HFF-Myc (cell line): Measurements from ENCODE around the gene PRICKLE2.

ENCODE experiments used
- DNase-seq: peaks from one replicate; pipeline ENCODE4 v3.0.0-alpha.2; 2011; ENCODE audit warnings: low read depth; ENCODE audit errors: extremely low read depth
- H3K4me3 ChIP-seq: replicated peaks from 2 replicates; pipeline ENCODE4 v1.5.1; 2011; ENCODE audit warnings: low read depth, mild to moderate bottlenecking, control low read depth, low read length
- TF ChIP-seq, protein P1 (sequence below): IDR thresholded peaks from 2 replicates; pipeline ENCODE4 v1.5.1; 2012; ENCODE audit warnings: mild to moderate bottlenecking, low read depth, low read length, control low read depth; ENCODE audit errors: missing control alignments

Gene PRICKLE2

GRCh38 chr3:64167868-64168267 lies 57.4 kb downstream of the PRICKLE2 start:
- no peak overlapping the region for H3K4me3 ChIP-seq
- TF ChIP-seq, protein P1, sequence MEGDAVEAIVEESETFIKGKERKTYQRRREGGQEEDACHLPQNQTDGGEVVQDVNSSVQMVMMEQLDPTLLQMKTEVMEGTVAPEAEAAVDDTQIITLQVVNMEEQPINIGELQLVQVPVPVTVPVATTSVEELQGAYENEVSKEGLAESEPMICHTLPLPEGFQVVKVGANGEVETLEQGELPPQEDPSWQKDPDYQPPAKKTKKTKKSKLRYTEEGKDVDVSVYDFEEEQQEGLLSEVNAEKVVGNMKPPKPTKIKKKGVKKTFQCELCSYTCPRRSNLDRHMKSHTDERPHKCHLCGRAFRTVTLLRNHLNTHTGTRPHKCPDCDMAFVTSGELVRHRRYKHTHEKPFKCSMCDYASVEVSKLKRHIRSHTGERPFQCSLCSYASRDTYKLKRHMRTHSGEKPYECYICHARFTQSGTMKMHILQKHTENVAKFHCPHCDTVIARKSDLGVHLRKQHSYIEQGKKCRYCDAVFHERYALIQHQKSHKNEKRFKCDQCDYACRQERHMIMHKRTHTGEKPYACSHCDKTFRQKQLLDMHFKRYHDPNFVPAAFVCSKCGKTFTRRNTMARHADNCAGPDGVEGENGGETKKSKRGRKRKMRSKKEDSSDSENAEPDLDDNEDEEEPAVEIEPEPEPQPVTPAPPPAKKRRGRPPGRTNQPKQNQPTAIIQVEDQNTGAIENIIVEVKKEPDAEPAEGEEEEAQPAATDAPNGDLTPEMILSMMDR = no peak
- no peak for DNase-seq

GRCh38 chr3:64167351-64167750 lies 57.9 kb downstream of the PRICKLE2 start:
- TF ChIP-seq, protein P1 = no peak
- H3K4me3 ChIP-seq = no peak overlapping the region
- no peak for DNase-seq

GRCh38 chr3:64166584-64167162 lies 58.6 kb downstream of the PRICKLE2 start:
- no peak for DNase-seq

GRCh38 chr3:64164349-64164748 lies 60.9 kb downstream of the PRICKLE2 start:
- DNase-seq = no peak
- no peak overlapping the region for H3K4me3 ChIP-seq
- TF ChIP-seq, protein P1 = no peak

More at GRCh38 chr3:64166584-64167162, 58.6 kb downstream of the PRICKLE2 start:
- TF ChIP-seq, protein P1 = peak; percentile 30
- H3K4me3 ChIP-seq = no peak overlapping the region

DNA sequence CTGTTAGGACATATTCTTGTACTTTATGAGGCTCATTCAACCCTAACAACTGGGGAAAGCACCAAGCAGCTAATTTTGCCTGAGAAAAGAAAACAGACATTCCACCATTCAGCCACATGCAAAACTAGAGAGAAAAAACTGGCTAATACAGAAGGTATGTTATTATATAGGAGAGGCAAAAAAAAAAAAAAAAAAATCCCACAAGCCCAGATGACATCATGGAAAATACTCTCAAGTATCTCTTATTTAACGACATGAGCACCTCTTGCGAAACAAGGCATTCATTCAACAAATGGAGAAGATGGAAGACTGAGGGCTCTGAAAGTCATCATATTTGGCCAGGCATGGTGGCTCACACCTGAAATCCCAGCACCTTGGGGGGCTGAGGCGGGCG lies 61.5 kb downstream of the PRICKLE2 start:
- TF ChIP-seq, protein P1 = no peak
- peak; percentile 56 for DNase-seq
- H3K4me3 ChIP-seq = no peak overlapping the region

DNA sequence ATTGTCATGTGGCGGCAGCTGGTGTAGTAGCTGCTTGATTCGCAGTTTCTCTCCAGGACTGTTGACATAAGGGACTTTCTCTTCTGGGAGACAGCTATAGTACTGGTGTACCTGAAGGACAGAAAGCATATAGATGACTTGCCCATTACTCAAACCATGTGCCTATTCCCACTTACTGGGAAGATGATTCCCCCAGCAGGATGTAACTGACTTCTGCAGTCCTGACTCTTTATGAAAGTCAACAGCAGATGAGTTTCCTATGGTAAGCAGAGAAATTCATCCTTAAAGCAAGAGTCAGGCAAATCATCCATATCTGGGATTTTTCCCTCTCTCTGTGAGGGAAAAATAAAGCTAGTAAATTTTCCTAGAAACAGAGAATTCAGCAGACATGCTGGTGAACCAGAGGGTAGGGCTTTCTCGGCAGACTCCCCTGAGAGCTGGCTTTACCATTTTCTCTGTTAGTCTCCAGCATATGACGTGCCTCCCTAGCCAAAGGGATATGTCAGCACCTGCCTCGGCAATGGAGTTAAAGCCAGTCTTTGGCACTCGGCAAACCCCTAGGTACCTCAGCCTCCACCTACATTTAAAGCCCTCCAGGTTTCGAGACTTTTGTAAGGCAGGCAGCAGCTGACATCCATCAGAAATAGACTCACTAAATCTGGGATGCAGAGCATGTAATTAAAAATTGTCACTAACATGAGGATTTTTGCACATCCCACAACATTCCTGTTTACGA lies 62.1 kb downstream of the PRICKLE2 start:
- no peak overlapping the region for H3K4me3 ChIP-seq
- TF ChIP-seq, protein P1 = no peak
- no peak for DNase-seq
